GM04504 (cell line): ENCODE data around the gene MYO5C.

ENCODE experiments used
- DNase-seq: peaks from one replicate; pipeline ENCODE4 v3.0.0-alpha.2; 2012; ENCODE audit warnings: low read depth

MYO5C gene

GRCh38 chr15:52146776-52147175 is 148.8 kb downstream of the MYO5C start:
- no peak for DNase-seq

DNA sequence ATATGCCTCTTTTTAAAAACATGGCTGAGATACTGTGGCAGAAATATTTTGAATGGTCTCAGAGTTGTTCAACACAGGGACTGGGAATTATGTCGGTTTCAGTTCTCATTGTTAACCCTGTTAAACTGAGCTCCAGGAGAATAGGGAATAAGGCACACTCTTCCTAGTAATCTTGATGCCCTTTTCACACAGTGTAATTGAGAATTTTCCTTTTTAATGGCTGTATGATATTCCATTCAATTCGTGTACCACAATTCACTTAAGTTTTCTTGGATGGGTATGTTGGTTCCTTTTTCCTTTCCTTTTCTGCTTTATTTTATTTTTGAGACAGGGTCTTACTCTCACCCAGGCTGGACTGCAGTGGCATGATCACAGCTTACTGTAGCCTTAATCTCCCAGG is 149.3 kb downstream of the MYO5C start:
- no peak for DNase-seq

GRCh38 chr15:52144656-52145178 is 150.9 kb downstream of the MYO5C start:
- peak; percentile 38 for DNase-seq

DNA sequence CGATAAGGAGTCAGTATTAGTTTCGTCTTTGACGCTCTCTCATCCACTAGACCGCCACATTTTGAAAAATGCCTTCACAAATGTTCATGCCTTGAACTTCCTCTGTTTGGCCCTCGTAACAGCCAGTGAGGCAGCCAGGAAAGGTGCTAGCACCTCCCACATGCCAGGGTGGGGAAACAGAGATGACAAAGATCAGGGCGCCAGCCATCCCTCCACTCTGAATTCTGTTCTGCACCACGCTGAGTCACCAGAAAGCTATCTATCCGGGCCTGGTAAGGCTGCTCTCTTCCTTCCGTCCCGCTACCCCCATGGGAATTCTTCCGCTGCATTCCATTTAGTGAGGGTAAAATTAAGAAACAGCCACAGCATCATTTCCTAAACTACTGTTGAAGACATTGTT is 151.7 kb downstream of the MYO5C start:
- peak; percentile 85 for DNase-seq
